OCI-LY1 (cell line): ENCODE results near the gene KIF25.

Experiments
- EZH2 ChIP-seq: fragments of 200-600 bp; sonication (generic), shearing (Covaris generic); IDR thresholded peaks from 2 replicates; pipeline ENCODE4 v1.8.0; 2017; ENCODE audit warnings: borderline replicate concordance, mixed run types, mild to moderate bottlenecking, antibody characterized with exemption, low read length, moderate library complexity, mixed read lengths
- TF ChIP-seq, protein P1 (sequence below): fragments of 200-600 bp; sonication (generic), shearing (Covaris generic); IDR thresholded peaks from 2 replicates; pipeline ENCODE4 v1.5.1; 2017; ENCODE audit warnings: mild to moderate bottlenecking, antibody characterized with exemption, low read length, moderate library complexity, mixed read lengths

DNA sequence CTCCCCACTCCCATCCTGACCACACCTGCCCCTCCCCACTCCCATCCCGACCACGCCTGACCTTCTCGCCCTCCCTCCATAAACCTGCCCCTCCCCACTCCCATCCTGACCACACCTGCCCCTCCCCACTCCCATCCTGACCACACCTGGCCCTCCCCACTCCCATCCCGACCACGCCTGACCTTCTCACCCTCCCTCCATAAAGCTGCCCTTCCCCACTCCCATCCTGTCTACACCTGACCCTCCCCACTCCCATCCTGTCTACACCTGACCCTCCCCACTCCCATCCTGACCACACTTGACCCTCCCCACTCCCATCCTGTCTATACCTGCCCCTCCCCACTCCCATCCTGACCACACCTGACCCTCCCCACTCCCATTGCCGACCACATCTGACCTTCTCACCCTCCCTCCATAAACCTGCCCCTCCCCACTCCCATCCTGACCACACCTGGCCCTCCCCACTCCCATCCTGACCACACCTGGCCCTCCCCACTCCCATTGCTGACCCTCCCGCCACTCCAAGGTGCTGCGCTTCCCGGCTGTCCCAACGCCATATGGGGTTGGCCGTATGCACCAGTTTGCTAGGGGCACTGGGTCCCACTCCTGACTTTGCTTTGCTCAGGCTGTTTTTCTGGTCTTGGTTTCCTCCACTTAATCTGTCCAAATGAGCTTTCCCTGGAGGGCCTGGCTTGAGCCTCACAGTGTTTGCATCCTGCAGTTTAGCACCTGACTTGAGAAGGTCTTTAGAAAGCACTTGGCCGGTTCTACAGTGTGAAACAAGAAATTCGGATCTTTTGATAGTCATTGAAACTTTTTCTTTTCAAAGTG lies 2.9 kb downstream of the KIF25 start:
- TF ChIP-seq, protein P1, sequence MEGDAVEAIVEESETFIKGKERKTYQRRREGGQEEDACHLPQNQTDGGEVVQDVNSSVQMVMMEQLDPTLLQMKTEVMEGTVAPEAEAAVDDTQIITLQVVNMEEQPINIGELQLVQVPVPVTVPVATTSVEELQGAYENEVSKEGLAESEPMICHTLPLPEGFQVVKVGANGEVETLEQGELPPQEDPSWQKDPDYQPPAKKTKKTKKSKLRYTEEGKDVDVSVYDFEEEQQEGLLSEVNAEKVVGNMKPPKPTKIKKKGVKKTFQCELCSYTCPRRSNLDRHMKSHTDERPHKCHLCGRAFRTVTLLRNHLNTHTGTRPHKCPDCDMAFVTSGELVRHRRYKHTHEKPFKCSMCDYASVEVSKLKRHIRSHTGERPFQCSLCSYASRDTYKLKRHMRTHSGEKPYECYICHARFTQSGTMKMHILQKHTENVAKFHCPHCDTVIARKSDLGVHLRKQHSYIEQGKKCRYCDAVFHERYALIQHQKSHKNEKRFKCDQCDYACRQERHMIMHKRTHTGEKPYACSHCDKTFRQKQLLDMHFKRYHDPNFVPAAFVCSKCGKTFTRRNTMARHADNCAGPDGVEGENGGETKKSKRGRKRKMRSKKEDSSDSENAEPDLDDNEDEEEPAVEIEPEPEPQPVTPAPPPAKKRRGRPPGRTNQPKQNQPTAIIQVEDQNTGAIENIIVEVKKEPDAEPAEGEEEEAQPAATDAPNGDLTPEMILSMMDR = no peak
- TF ChIP-seq EZH2 = no peak
